ENCODE measurements around the gene KIF5A. TPM values are rescaled to one million over a fixed set of nuclear protein-coding genes. Genes with fewer than 3 reads are reported as not detected.
"Not testable (repeated sequence)": the region's sequence is repeated elsewhere in the genome, so short reads cannot be mapped to it uniquely, and the experiment has no call there.

Gene KIF5A
- total and polyA plus RNA-seq, 2 donors (not counting 1 experiment from before 2014, with no cell fraction given) = 0.09 to 0.67 TPM

- H3K36me3 ChIP-seq (replicated peaks in 1 of 2; ENCODE audit: control extremely low read depth in 1 of 2, control insufficient read depth in 1 of 2, extremely low read depth in 1 of 2, insufficient read depth in 2 of 2, low read length in 1 of 2) = peaks cover 27 to 73% of the 10 kb centered on the region in 2 experiments
- DNase-seq; H3K4me3 Mint-ChIP-seq; ATAC-seq (ENCODE audit: low read depth); H3K4me3 ChIP-seq (ENCODE audit: control extremely low read depth in 1 of 5, extremely low read depth in 1 of 5, insufficient read depth in 1 of 5, low read depth in 2 of 5, low read length in 4 of 5); H3K9me3 ChIP-seq (ENCODE audit: control extremely low read depth in 1 of 3, control insufficient read depth in 2 of 3, insufficient read depth in 1 of 3, low read length in 2 of 3); H3K4me2 ChIP-seq (replicated peaks; ENCODE audit: low read depth, low read length, poor library complexity, severe bottlenecking); H3K27me3 Mint-ChIP-seq; H3K27me3 ChIP-seq (replicated peaks in 1 of 4; ENCODE audit: control extremely low read depth in 1 of 4, control insufficient read depth in 3 of 4, insufficient read depth in 4 of 4, low read length in 3 of 4); H2AFZ ChIP-seq (ENCODE audit: insufficient read depth, low read depth, low read length, poor library complexity, severe bottlenecking); intact Hi-C loops (cut with micrococcal nuclease); CTCF ChIA-PET; H3K27ac ChIP-seq (ENCODE audit: low read length in 2 of 2); H3K9me3 Mint-ChIP-seq (ENCODE audit: insufficient read depth); H3K27ac Mint-ChIP-seq; H3K9ac ChIP-seq (ENCODE audit: low read length): not testable (repeated sequence)
- POLR2A ChIA-PET = interaction anchor here (0.5 to 0.7 kb wide), 3 partner anchors 9 to 90 kb away, joined by 3 to 5 read pairs (median 3); no protein-coding TSS in a partner anchor
- H3K4me1 ChIP-seq (ENCODE audit: control insufficient read depth in 2 of 2, insufficient read depth in 2 of 2, low read length in 2 of 2) = peaks cover 11 to 14% of the 10 kb centered on the region in 2 donors
- WGBS (ENCODE audit: insufficient coverage) = 94% methylated on average over 5 of the region's 9 CpGs
- H3K4me1 Mint-ChIP-seq = peaks cover 15% of the 10 kb centered on the region
- peaks cover 17% of the 10 kb centered on the region for H3K79me2 ChIP-seq (ENCODE audit: control insufficient read depth, insufficient read depth, low read length)
- H4K20me1 ChIP-seq (ENCODE audit: control insufficient read depth, insufficient read depth, low read length, poor library complexity, severe bottlenecking) = peaks cover 12% of the 10 kb centered on the region
These were observed 35.6 kb upstream of the KIF5A start for GRCh38 chr12:57514246-57514645.

GRCh38 chr12:57514720-57515407 is 35.0 kb upstream of the KIF5A start:
- H3K27ac Mint-ChIP-seq = no peak overlapping the region
- Histone ChIP-seq H4K20me1 (ENCODE audit: control insufficient read depth, insufficient read depth, low read length, poor library complexity, severe bottlenecking) (peaks cover 19% of the 10 kb centered on the region), H3K4me2 (replicated peaks; ENCODE audit: low read depth, low read length, poor library complexity, severe bottlenecking) (no peak overlapping the region), H3K27me3 (replicated peaks in 1 of 4; ENCODE audit: control extremely low read depth in 1 of 4, control insufficient read depth in 3 of 4, insufficient read depth in 4 of 4, low read length in 3 of 4) (no peaks in the 10 kb centered on the region), H3K9ac (ENCODE audit: low read length) (no peak overlapping the region), H3K4me3 (ENCODE audit: control extremely low read depth in 1 of 5, extremely low read depth in 1 of 5, insufficient read depth in 1 of 5, low read depth in 2 of 5, low read length in 4 of 5) (no peak overlapping the region), H2AFZ (ENCODE audit: insufficient read depth, low read depth, low read length, poor library complexity, severe bottlenecking) (no peak overlapping the region), H3K27ac (ENCODE audit: low read length in 2 of 2) (no peak overlapping the region), H3K9me3 (ENCODE audit: control extremely low read depth in 1 of 3, control insufficient read depth in 2 of 3, insufficient read depth in 1 of 3, low read length in 2 of 3) (no peaks in the 10 kb centered on the region), H3K36me3 (replicated peaks in 1 of 2; ENCODE audit: control extremely low read depth in 1 of 2, control insufficient read depth in 1 of 2, extremely low read depth in 1 of 2, insufficient read depth in 2 of 2, low read length in 1 of 2) (peaks cover 27 to 70% of the 10 kb centered on the region in 2 experiments), H3K79me2 (ENCODE audit: control insufficient read depth, insufficient read depth, low read length) (peaks cover 22% of the 10 kb centered on the region), H3K4me1 (ENCODE audit: control insufficient read depth in 2 of 2, insufficient read depth in 2 of 2, low read length in 2 of 2) (peaks cover 15 to 20% of the 10 kb centered on the region in 2 donors)
- ATAC-seq (ENCODE audit: low read depth) = no peak
- no peak overlapping the region for H3K4me3 Mint-ChIP-seq
- DNase-seq = no peak
- no peaks in the 10 kb centered on the region for H3K9me3 Mint-ChIP-seq (ENCODE audit: insufficient read depth)
- 92% methylated on average over 4 of the region's 9 CpGs for WGBS (ENCODE audit: insufficient coverage)
- H3K27me3 Mint-ChIP-seq = no peaks in the 10 kb centered on the region
- peaks cover 18% of the 10 kb centered on the region for H3K4me1 Mint-ChIP-seq
- POLR2A ChIA-PET = interaction anchor here (0.6 to 0.7 kb wide), 2 partner anchors 13 to 18 kb away, joined by 4 to 5 read pairs; no protein-coding TSS in a partner anchor
- CTCF ChIA-PET = interaction anchor here (1.2 kb wide), 1 partner anchor 54 kb away, joined by 3 read pairs; no protein-coding TSS in a partner anchor
- TF ChIP-seq, protein P1, sequence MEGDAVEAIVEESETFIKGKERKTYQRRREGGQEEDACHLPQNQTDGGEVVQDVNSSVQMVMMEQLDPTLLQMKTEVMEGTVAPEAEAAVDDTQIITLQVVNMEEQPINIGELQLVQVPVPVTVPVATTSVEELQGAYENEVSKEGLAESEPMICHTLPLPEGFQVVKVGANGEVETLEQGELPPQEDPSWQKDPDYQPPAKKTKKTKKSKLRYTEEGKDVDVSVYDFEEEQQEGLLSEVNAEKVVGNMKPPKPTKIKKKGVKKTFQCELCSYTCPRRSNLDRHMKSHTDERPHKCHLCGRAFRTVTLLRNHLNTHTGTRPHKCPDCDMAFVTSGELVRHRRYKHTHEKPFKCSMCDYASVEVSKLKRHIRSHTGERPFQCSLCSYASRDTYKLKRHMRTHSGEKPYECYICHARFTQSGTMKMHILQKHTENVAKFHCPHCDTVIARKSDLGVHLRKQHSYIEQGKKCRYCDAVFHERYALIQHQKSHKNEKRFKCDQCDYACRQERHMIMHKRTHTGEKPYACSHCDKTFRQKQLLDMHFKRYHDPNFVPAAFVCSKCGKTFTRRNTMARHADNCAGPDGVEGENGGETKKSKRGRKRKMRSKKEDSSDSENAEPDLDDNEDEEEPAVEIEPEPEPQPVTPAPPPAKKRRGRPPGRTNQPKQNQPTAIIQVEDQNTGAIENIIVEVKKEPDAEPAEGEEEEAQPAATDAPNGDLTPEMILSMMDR (IDR thresholded peaks at IDR 0.05) = no peak
- no peak for TF ChIP-seq EZH2 (IDR thresholded peaks at IDR 0.05; ENCODE audit: borderline replicate concordance, insufficient read depth, low read depth, low read length, poor library complexity, severe bottlenecking)
- intact Hi-C loops (cut with micrococcal nuclease) = no loop called here
